Parathyroid adenoma (tissue), 2 donors: ENCODE data around the gene PRSS56.
A peak's percentile ranks its signal among the peaks of the same experiment; 100 is the strongest.

Experiments
- H2AFZ ChIP-seq: fragments of 300-600 bp; sonication (generic); one replicate; pipeline ENCODE4 v1.7.0; 2017; ENCODE audit warnings: antibody characterized with exemption, mild to moderate bottlenecking
- H3K27ac ChIP-seq: fragments of 300-600 bp; sonication (generic); one replicate; pipeline ENCODE4 v1.7.0; 2017
- H3K27me3 ChIP-seq: fragments of 300-600 bp; sonication (generic); one replicate; pipeline ENCODE4 v1.7.0; 2017; ENCODE audit warnings: low read length; ENCODE audit not compliant: control insufficient read depth, insufficient read depth
- H3K36me3 ChIP-seq: fragments of 300-600 bp; sonication (generic); one replicate; pipeline ENCODE4 v1.7.0; 2017; ENCODE audit warnings: low read length; ENCODE audit not compliant: control insufficient read depth, insufficient read depth
- H3K4me1 ChIP-seq: fragments of 300-600 bp; sonication (generic); one replicate; pipeline ENCODE4 v1.7.0; 2017; ENCODE audit warnings: control low read depth
- H3K4me2 ChIP-seq: fragments of 300-600 bp; sonication (generic); one replicate; pipeline ENCODE4 v1.7.0; 2017; ENCODE audit warnings: low read length
- H3K4me3 ChIP-seq: fragments of 300-600 bp; sonication (generic); one replicate; pipeline ENCODE4 v1.7.0; 2017; ENCODE audit warnings: low read depth, low read length
- H3K79me2 ChIP-seq: fragments of 300-600 bp; sonication (generic); one replicate; pipeline ENCODE4 v1.7.0; 2017; ENCODE audit warnings: control low read depth
- H3K9ac ChIP-seq: fragments of 300-600 bp; sonication (generic); one replicate; pipeline ENCODE4 v1.7.0; 2017; ENCODE audit warnings: mild to moderate bottlenecking
- H3K9me3 ChIP-seq: fragments of 300-600 bp; sonication (generic); one replicate; pipeline ENCODE4 v1.7.0; 2017; ENCODE audit warnings: low read length; ENCODE audit not compliant: control insufficient read depth
- CTCF ChIP-seq: fragments of 300-600 bp; sonication (generic); IDR thresholded peaks from one replicate; pipeline ENCODE4 v1.7.0; 2017; ENCODE audit warnings: antibody characterized with exemption, mild to moderate bottlenecking
- donor health status: primary hyperparathyroidism.

The PRSS56 gene

GRCh38 chr2:232547991-232548390, 27.8 kb downstream of the PRSS56 start:
- Histone ChIP-seq H2AFZ (no peak overlapping the region), H3K27ac (no peak overlapping the region), H3K36me3 (no peaks in the 10 kb centered on the region), H3K27me3 (no peaks in the 10 kb centered on the region), H3K4me2 (no peak overlapping the region), H3K4me3 (no peak overlapping the region), H3K9me3 (no peaks in the 10 kb centered on the region), H3K9ac (no peak overlapping the region), H3K4me1 (peaks cover 8% of the 10 kb centered on the region), H3K79me2 (peaks cover 15% of the 10 kb centered on the region)
- TF ChIP-seq CTCF: no peak

GRCh38 chr2:232549655-232550353, 29.6 kb downstream of the PRSS56 start:
- no peaks in the 10 kb centered on the region for H3K36me3 ChIP-seq
- no peaks in the 10 kb centered on the region for H3K27me3 ChIP-seq
- no peaks in the 10 kb centered on the region for H3K9me3 ChIP-seq
- no peak for TF ChIP-seq CTCF
- H3K4me1 ChIP-seq: peaks cover 8% of the 10 kb centered on the region
- H3K9ac ChIP-seq: peak overlapping the region; percentile 51
- H2AFZ ChIP-seq: peak overlapping the region; percentile 95
- peak overlapping the region; percentile 91 for H3K27ac ChIP-seq
- H3K79me2 ChIP-seq: peaks cover 19% of the 10 kb centered on the region
- peak overlapping the region; percentile 87 for H3K4me2 ChIP-seq
- H3K4me3 ChIP-seq: peak overlapping the region; percentile 92

GRCh38 chr2:232550354-232551249, 30.4 kb downstream of the PRSS56 start, which contains the start of the genes EIF4E2 and TIGD1:
Gene EIF4E2, plus strand, starts transcription at chr2:232550689. Its CDS starts 36 bp downstream, at chr2:232550725.
Gene TIGD1, minus strand, starts transcription at chr2:232550557. Its CDS starts 675 bp downstream, at chr2:232549882.
- Histone ChIP-seq H3K36me3 (no peaks in the 10 kb centered on the region), H3K4me3 (peak within 1 kb of the TSS; percentile 92)

GRCh38 chr2:232551250-232551638, 31.1 kb downstream of the PRSS56 start:
- Histone ChIP-seq H3K27me3 (no peaks in the 10 kb centered on the region), H3K9ac (peak overlapping the region; percentile 87), H3K9me3 (no peaks in the 10 kb centered on the region), H3K36me3 (no peaks in the 10 kb centered on the region), H3K79me2 (peaks cover 19% of the 10 kb centered on the region), H2AFZ (peak overlapping the region; percentile 95), H3K4me1 (peaks cover 8% of the 10 kb centered on the region), H3K4me2 (peak overlapping the region; percentile 87), H3K27ac (peak overlapping the region; percentile 91), H3K4me3 (peak overlapping the region; percentile 92)
- TF ChIP-seq CTCF: no peak

More at GRCh38 chr2:232550354-232551249, 30.4 kb downstream of the PRSS56 start, which contains the start of the genes EIF4E2 and TIGD1:
- Histone ChIP-seq H3K27ac (peak within 1 kb of the TSS; percentile 91), H2AFZ (peak within 1 kb of the TSS; percentile 95), H3K27me3 (no peaks in the 10 kb centered on the region), H3K4me2 (peak within 1 kb of the TSS; percentile 87), H3K9ac (peak within 1 kb of the TSS; percentile 87), H3K4me1 (peaks cover 8% of the 10 kb centered on the region), H3K9me3 (no peaks in the 10 kb centered on the region), H3K79me2 (peaks cover 19% of the 10 kb centered on the region)
- peak; percentile 46 for TF ChIP-seq CTCF
